NT2/D1 (cell line): ENCODE data around the gene LYPD6B.

Experiments used
- SUZ12 ChIP-seq: IDR thresholded peaks from 2 replicates; pipeline ENCODE4 v1.6.1; 2011; ENCODE audit not compliant: insufficient read length, insufficient read depth; ENCODE audit errors: extremely low read depth
- YY1 ChIP-seq: IDR thresholded peaks from 2 replicates; pipeline ENCODE4 v1.6.1; 2011; ENCODE audit not compliant: insufficient read length, insufficient read depth
- ZNF274 ChIP-seq: IDR thresholded peaks from 2 replicates; pipeline ENCODE4 v1.6.1; 2011; ENCODE audit warnings: mild to moderate bottlenecking, low read depth, low read length

GRCh38 chr2:149184991-149185390, 146.5 kb downstream of the LYPD6B start:
- TF ChIP-seq SUZ12 (no peak), ZNF274 (no peak), YY1 (no peak)
